SU-DHL-6 (cell line): ENCODE measurements around the gene MED12L.

ENCODE experiments used
- H2AFZ ChIP-seq: fragments of 200-600 bp; sonication (generic); 2 replicates; pipeline ENCODE4 v1.6.1; 2014; ENCODE audit warnings: low read depth, mild to moderate bottlenecking, moderate library complexity, mixed read lengths, antibody characterized with exemption, low read length; ENCODE audit not compliant: severe bottlenecking
- H3F3A ChIP-seq: fragments of 200-600 bp; shearing (Covaris generic); 2 replicates; pipeline ENCODE4 v1.6.0; 2016; ENCODE audit warnings: antibody characterized with exemption, mild to moderate bottlenecking; ENCODE audit not compliant: insufficient read depth
- H3K27ac ChIP-seq: fragments of 200-600 bp; sonication (generic); 2 replicates; pipeline ENCODE4 v1.5.1; 2016; ENCODE audit warnings: low read depth, mild to moderate bottlenecking, low read length, moderate library complexity, mixed read lengths
- H3K27me3 ChIP-seq: fragments of 200-600 bp; sonication (generic), shearing (Covaris generic); 2 replicates; pipeline ENCODE4 v1.6.0; 2014; ENCODE audit warnings: mild to moderate bottlenecking, low read length
- H3K36me3 ChIP-seq: fragments of 200-600 bp; sonication (generic); 2 replicates; pipeline ENCODE4 v1.6.1; 2014; ENCODE audit warnings: mild to moderate bottlenecking, low read length, mixed read lengths
- H3K4me2 ChIP-seq: fragments of 300-600, 200-600 bp; shearing (Covaris generic), sonication (generic); 2 replicates; pipeline ENCODE4 v1.6.0; 2014; ENCODE audit warnings: low read length, low read depth, mild to moderate bottlenecking; ENCODE audit not compliant: poor library complexity, severe bottlenecking
- H3K4me3 ChIP-seq: fragments of 200-600 bp; sonication (generic); 2 replicates; pipeline ENCODE4 v1.5.1; 2014; ENCODE audit warnings: antibody characterized with exemption, low read length, mild to moderate bottlenecking, mixed read lengths; ENCODE audit not compliant: insufficient read depth, poor library complexity, severe bottlenecking
- H3K79me2 ChIP-seq: fragments of 200-600 bp; sonication (generic); 2 replicates; pipeline ENCODE4 v1.6.1; 2014; ENCODE audit warnings: mild to moderate bottlenecking, low read length, moderate library complexity; ENCODE audit not compliant: insufficient read depth
- H3K9ac ChIP-seq: fragments of 200-600 bp; sonication (generic); 2 replicates; pipeline ENCODE4 v1.7.0; 2014; ENCODE audit warnings: mild to moderate bottlenecking, low read length
- H3K9me2 ChIP-seq: fragments of 200-600 bp; sonication (generic); replicated peaks from 2 replicates; pipeline ENCODE4 v1.6.1; 2014; ENCODE audit warnings: low read length; ENCODE audit not compliant: insufficient read depth
- H3K9me3 ChIP-seq: fragments of 200-600 bp; sonication (generic); 2 replicates; pipeline ENCODE4 v1.6.1; 2014; ENCODE audit warnings: low read length, mixed read lengths; ENCODE audit not compliant: insufficient read depth
- H4K20me1 ChIP-seq: fragments of 200-600 bp; sonication (generic); 2 replicates; pipeline ENCODE4 v1.6.1; 2014; ENCODE audit warnings: low read depth, mild to moderate bottlenecking, antibody characterized with exemption, low read length, moderate library complexity, mixed read lengths
- CTCF ChIP-seq: fragments of 200-600 bp; sonication (generic); IDR thresholded peaks from one replicate; pipeline ENCODE4 v1.5.1; 2017; ENCODE audit warnings: antibody characterized with exemption, mild to moderate bottlenecking, low read length, moderate library complexity; ENCODE audit not compliant: insufficient read depth, poor library complexity, severe bottlenecking
- EZH2phosphoT487 ChIP-seq: fragments of 200-600 bp; sonication (generic), shearing (Covaris generic); conservative IDR thresholded peaks from 2 replicates; pipeline ENCODE4 v1.6.1; 2018; ENCODE audit warnings: mild to moderate bottlenecking, antibody characterized with exemption, low read length, moderate library complexity, mixed read lengths

MED12L gene

GRCh38 chr3:151278230-151278629 is 192.8 kb downstream of the MED12L start, which contains the start of gene P2RY14:
TSS of gene P2RY14 (minus strand) at chr3:151278542. CDS start at chr3:151214316, 64,226 bp downstream.
- Histone ChIP-seq H3K4me3 (no peak within 1 kb of the TSS), H3K27me3 (no peaks in the 10 kb centered on the region), H3K9me2 (no peaks in the 10 kb centered on the region), H3K79me2 (no peaks in the 10 kb centered on the region), H3K9ac (no peak within 1 kb of the TSS), H3F3A (0 out of 2 replicates have a peak, but pooled peaks cover 3% of the 10 kb centered on the region), H2AFZ (no peak within 1 kb of the TSS), H3K4me2 (no peak within 1 kb of the TSS), H3K36me3 (no peaks in the 10 kb centered on the region), H3K9me3 (no peaks in the 10 kb centered on the region), H4K20me1 (no peaks in the 10 kb centered on the region), H3K27ac (no peak within 1 kb of the TSS)
- TF ChIP-seq CTCF (no peak), EZH2phosphoT487 (no peak)

- Histone ChIP-seq H3K27me3 (no peaks in the 10 kb centered on the region), H3K9me3 (no peaks in the 10 kb centered on the region), H3K4me2 (no peak overlapping the region), H4K20me1 (no peaks in the 10 kb centered on the region), H2AFZ (no peak overlapping the region), H3K9me2 (no peaks in the 10 kb centered on the region), H3K36me3 (no peaks in the 10 kb centered on the region), H3F3A (0 out of 2 replicates have a peak, but pooled peaks cover 3% of the 10 kb centered on the region), H3K9ac (no peak overlapping the region), H3K79me2 (no peaks in the 10 kb centered on the region), H3K27ac (no peak overlapping the region), H3K4me3 (no peak overlapping the region)
- no peak for TF ChIP-seq EZH2phosphoT487
- TF ChIP-seq CTCF: no peak
Observed at GRCh38 chr3:151281671-151282324, 196.3 kb downstream of the MED12L start.

- Histone ChIP-seq H3K36me3 (no peaks in the 10 kb centered on the region), H3K9me3 (no peaks in the 10 kb centered on the region), H3K27ac (no peak overlapping the region), H3K9ac (no peak overlapping the region), H3K9me2 (no peaks in the 10 kb centered on the region), H4K20me1 (no peaks in the 10 kb centered on the region), H3F3A (0 out of 2 replicates have a peak, but pooled peaks cover 3% of the 10 kb centered on the region), H3K27me3 (no peaks in the 10 kb centered on the region), H2AFZ (no peak overlapping the region), H3K4me3 (no peak overlapping the region), H3K79me2 (no peaks in the 10 kb centered on the region), H3K4me2 (no peak overlapping the region)
- TF ChIP-seq EZH2phosphoT487: no peak
- TF ChIP-seq CTCF: peak; percentile 50
Observed at GRCh38 chr3:151282921-151283320, 197.5 kb downstream of the MED12L start.
